B cell (primary cell): Measurements from ENCODE around the gene LTO1. TPM values are rescaled to one million over a fixed set of nuclear protein-coding genes. Genes with fewer than 3 reads are reported as not detected.

Experiments
- ATAC-seq: fragments of 200-7000 bp; cut with Tn5 transposase; one replicate; pipeline ENCODE4 v1.10.0; 2021; ENCODE audit warnings: low read depth, mild to moderate bottlenecking, moderate number of reproducible peaks, moderate library complexity
- CTCF ChIA-PET: fragments of 350-600 bp; sonication (Branson Sonifier 250); formaldehyde crosslinking; loops from one replicate; lab custom pipeline; 2021; ENCODE audit warnings: antibody characterized with exemption, inconsistent platforms; lab: Charles Lee
- POLR2A ChIA-PET: fragments of 350-600 bp; sonication (Branson Sonifier 250); formaldehyde crosslinking; loops from one replicate; lab custom pipeline; 2021; ENCODE audit warnings: antibody characterized with exemption; lab: Charles Lee
- DNase-seq: peaks from one replicate; pipeline ENCODE4 v3.0.0; 2013
- H2AFZ ChIP-seq: 2 replicates; pipeline ENCODE4 v1.6.1; 2012; ENCODE audit warnings: mild to moderate bottlenecking, low read depth, low read length; ENCODE audit not compliant: insufficient read depth, poor library complexity, severe bottlenecking
- H3K27ac ChIP-seq, 2 donors: 1 replicate in 1 of 2; 2 replicates in 1 of 2; pipeline ENCODE4 v1.5.1; 2012 to 2013; ENCODE audit warnings: low read length in 2 of 2, mild to moderate bottlenecking in 2 of 2, moderate library complexity in 1 of 2
- H3K27me3 ChIP-seq, 4 experiments: fragments of 200-600 bp in 1 of 4; sonication (generic) in 1 of 4; replicated peaks in 1 of 4; 1 replicate in 2 of 4; 2 replicates in 2 of 4; pipeline versions ENCODE4 v1.6.1 to v1.7.0; 2013 to 2016; ENCODE audit warnings: low read length in 3 of 4, mild to moderate bottlenecking in 2 of 4, mixed read lengths in 1 of 4, moderate library complexity in 1 of 4; ENCODE audit not compliant: insufficient read depth in 4 of 4, control insufficient read depth in 3 of 4; ENCODE audit errors: control extremely low read depth in 1 of 4
- H3K36me3 ChIP-seq, 2 experiments: replicated peaks in 1 of 2; 1 replicate in 1 of 2; 2 replicates in 1 of 2; pipeline versions ENCODE4 v1.6.1 to v1.7.1; 2013; ENCODE audit warnings: low read length in 1 of 2; ENCODE audit not compliant: insufficient read depth in 2 of 2, control insufficient read depth in 1 of 2; ENCODE audit errors: control extremely low read depth in 1 of 2, extremely low read depth in 1 of 2
- H3K4me1 ChIP-seq, 2 donors: fragments of 200-600 bp in 1 of 2; sonication (generic) in 1 of 2; 1 replicate in 1 of 2; 2 replicates in 1 of 2; pipeline versions ENCODE4 v1.5.1 to v1.6.1; 2013 to 2017; ENCODE audit warnings: low read length in 2 of 2; ENCODE audit not compliant: control insufficient read depth in 2 of 2, insufficient read depth in 2 of 2
- H3K4me2 ChIP-seq: replicated peaks from 2 replicates; pipeline ENCODE3; 2012; ENCODE audit warnings: mild to moderate bottlenecking, low read depth, low read length; ENCODE audit not compliant: poor library complexity, severe bottlenecking
- H3K4me3 ChIP-seq, 5 experiments: fragments of 200-600 bp in 1 of 5; sonication (generic) in 1 of 5; 1 replicate in 3 of 5; 2 replicates in 2 of 5; pipeline versions ENCODE4 v1.5.1 to v1.7.0; 2011 to 2016; ENCODE audit warnings: low read length in 4 of 5, mild to moderate bottlenecking in 4 of 5, low read depth in 2 of 5, control low read depth in 1 of 5, moderate library complexity in 1 of 5; ENCODE audit not compliant: insufficient read depth in 1 of 5; ENCODE audit errors: control extremely low read depth in 1 of 5, extremely low read depth in 1 of 5
- H3K79me2 ChIP-seq: fragments of 200-600 bp; sonication (generic); one replicate; pipeline ENCODE4 v1.6.0; 2016; ENCODE audit warnings: low read length; ENCODE audit not compliant: control insufficient read depth, insufficient read depth
- H3K9ac ChIP-seq: fragments of 200-600 bp; sonication (generic); 2 replicates; pipeline ENCODE4 v1.6.1; 2017; ENCODE audit warnings: mild to moderate bottlenecking, low read length, moderate library complexity
- H3K9me3 ChIP-seq, 3 donors: one replicate each; pipeline versions ENCODE4 v1.6.1 to v1.7.1; 2013; ENCODE audit warnings: low read length in 2 of 3; ENCODE audit not compliant: control insufficient read depth in 2 of 3, insufficient read depth in 1 of 3; ENCODE audit errors: control extremely low read depth in 1 of 3
- H4K20me1 ChIP-seq: 2 replicates; pipeline ENCODE4 v1.6.0; 2012; ENCODE audit warnings: mild to moderate bottlenecking, low read length; ENCODE audit not compliant: insufficient read depth, control insufficient read depth, poor library complexity, severe bottlenecking
- H3K27ac Mint-ChIP-seq: one replicate; pipeline ENCODE4 v1.8.0; 2021; ENCODE audit warnings: mixed read lengths
- H3K27me3 Mint-ChIP-seq: one replicate; pipeline ENCODE4 v1.8.0; 2021; ENCODE audit warnings: mixed read lengths
- H3K4me1 Mint-ChIP-seq: one replicate; pipeline ENCODE4 v1.8.0; 2021; ENCODE audit warnings: mixed read lengths
- H3K4me3 Mint-ChIP-seq: one replicate; pipeline ENCODE4 v1.8.0; 2021; ENCODE audit warnings: mixed read lengths
- H3K9me3 Mint-ChIP-seq: one replicate; pipeline ENCODE4 v1.8.0; 2022; ENCODE audit warnings: mixed read lengths; ENCODE audit not compliant: insufficient read depth
- CTCF ChIP-seq: fragments of 200-600 bp; IDR thresholded peaks from one replicate; pipeline ENCODE4 v1.8.0; 2022; ENCODE audit warnings: antibody characterized with exemption, mild to moderate bottlenecking
- EZH2 ChIP-seq: IDR thresholded peaks from 2 replicates; pipeline ENCODE4 v1.6.1; 2012; ENCODE audit warnings: borderline replicate concordance, low read depth, mild to moderate bottlenecking, moderate library complexity, low read length; ENCODE audit not compliant: insufficient read depth, poor library complexity, severe bottlenecking
- WGBS: methylation state at CpG from one replicate; pipeline ENCODE4 v1.1.5; 2013; ENCODE audit warnings: missing lambda C conversion rate; ENCODE audit not compliant: insufficient coverage; 5-methylcytosine and 5-hydroxymethylcytosine counted together
- intact Hi-C: fragments of 100-400 bp; cut with micrococcal nuclease; formaldehyde crosslinking; loops from one replicate; pipeline ENCODE4 v1.10.0; 2022
- polyA plus RNA-seq: library from polyadenylated mRNA; depleted of rRNA; stranded (reverse); fragments of >200 nt; gene quantifications from 2 replicates; pipeline ENCODE4 v1.2.3, GENCODE V29; 2012
- total RNA-seq, 2 donors: library from RNA; stranded (reverse); fragments of 120-200 nt in 1 of 2; gene quantifications; 1 replicate in 1 of 2; 2 replicates in 1 of 2; pipeline versions ENCODE4 v1.2.3 to v1.2.4, GENCODE V29; 2013 to 2022

Gene LTO1
- total and polyA plus RNA-seq, 2 donors (not counting 1 experiment from before 2014, with no cell fraction given), result 44.4 to 68.8 TPM

GRCh38 chr11:69638941-69639681 lies 36.0 kb downstream of the LTO1 start:
- ChIA-PET CTCF (interaction anchor here (1.0 to 1.2 kb wide), 3 partner anchors 32 to 346 kb away, joined by 3 to 4 read pairs (median 3); no protein-coding TSS in a partner anchor), POLR2A (interaction anchor here (0.6 kb wide), 1 partner anchor 686 kb away, joined by 3 read pairs; no protein-coding TSS in a partner anchor)
- Histone ChIP-seq H2AFZ (peak overlapping the region; percentile 30), H3K4me2 (peak overlapping the region; percentile 78), H3K79me2 (no peaks in the 10 kb centered on the region), H3K27ac (no peak overlapping the region), H4K20me1 (peaks cover 7% of the 10 kb centered on the region), H3K4me3 (peak overlapping the region in 4 of 5 experiments; percentile 1 to 36 (median 20)), H3K9me3 (peaks cover 0 to 26% (median 0%) of the 10 kb centered on the region in 3 donors), H3K9ac (peak overlapping the region; percentile 37), H3K27me3 (peaks cover 0 to 52% (median 36%) of the 10 kb centered on the region in 4 experiments), H3K4me1 (peaks cover 43 to 51% of the 10 kb centered on the region in 2 donors), H3K36me3 (peaks cover 0 to 2% of the 10 kb centered on the region in 2 experiments)
- no peak overlapping the region for H3K27ac Mint-ChIP-seq
- no peaks in the 10 kb centered on the region for H3K9me3 Mint-ChIP-seq
- intact Hi-C loops, result no loop called here
- no peak for ATAC-seq
- 3% methylated on average over 53 of the region's 64 CpGs for WGBS
- peak; percentile 65 for DNase-seq
- H3K27me3 Mint-ChIP-seq, result peaks cover 44% of the 10 kb centered on the region
- TF ChIP-seq CTCF, result no peak
- no peak for TF ChIP-seq EZH2
- peak overlapping the region; percentile 64 for H3K4me3 Mint-ChIP-seq
- peaks cover 41% of the 10 kb centered on the region for H3K4me1 Mint-ChIP-seq
